HEK293T (cell line): Measurements from ENCODE around the gene GALK2.

ENCODE experiments used
- CTCF ChIA-PET: fragments of 350-600 bp; formaldehyde crosslinking; extraction: SDS; loops from one replicate; lab custom pipeline; 2021; ENCODE audit warnings: antibody characterized with exemption, inconsistent platforms; lab: Yijun Ruan, JAX
- POLR2A ChIA-PET: fragments of 350-600 bp; formaldehyde crosslinking; extraction: SDS; loops from one replicate; lab custom pipeline; 2020; ENCODE audit warnings: antibody characterized with exemption, inconsistent platforms; lab: Yijun Ruan, JAX
- DNase-seq: peaks from one replicate; pipeline ENCODE4 v3.0.0; 2012; ENCODE audit warnings: mixed read lengths; ENCODE audit errors: extremely low spot score
- ARNT ChIP-seq: fragments of 450-650 bp; IDR thresholded peaks from 2 replicates; pipeline ENCODE4 v1.6.1; 2017; ENCODE audit warnings: mild to moderate bottlenecking
- BHLHE40 ChIP-seq: fragments of 450-650 bp; IDR thresholded peaks from 2 replicates; pipeline ENCODE4 v1.6.1; 2016; ENCODE audit warnings: mild to moderate bottlenecking, moderate library complexity, borderline replicate concordance
- CTBP1 ChIP-seq: fragments of 450-650 bp; IDR thresholded peaks from 2 replicates; pipeline ENCODE4 v1.6.1; 2016; ENCODE audit warnings: borderline replicate concordance
- ELF4 ChIP-seq: fragments of 450-650 bp; IDR thresholded peaks from 2 replicates; pipeline ENCODE4 v1.6.1; 2017; ENCODE audit warnings: antibody characterized with exemption
- FOXA1 ChIP-seq: fragments of 450-650 bp; IDR thresholded peaks from 2 replicates; pipeline ENCODE4 v1.6.1; 2016; ENCODE audit warnings: mild to moderate bottlenecking
- FOXK2 ChIP-seq: fragments of 450-650 bp; IDR thresholded peaks from 2 replicates; pipeline ENCODE4 v1.6.1; 2016; ENCODE audit warnings: mild to moderate bottlenecking
- FOXM1 ChIP-seq: fragments of 450-650 bp; IDR thresholded peaks from 2 replicates; pipeline ENCODE4 v1.6.1; 2017; ENCODE audit warnings: mild to moderate bottlenecking, borderline replicate concordance
- HDGF ChIP-seq: fragments of 450-650 bp; IDR thresholded peaks from 2 replicates; pipeline ENCODE4 v1.6.1; 2017; ENCODE audit warnings: antibody characterized with exemption, borderline replicate concordance
- L3MBTL2 ChIP-seq: fragments of 450-650 bp; conservative IDR thresholded peaks from 2 replicates; pipeline ENCODE4 v1.6.1; 2016; ENCODE audit warnings: mild to moderate bottlenecking
- LEF1 ChIP-seq: fragments of 450-650 bp; IDR thresholded peaks from 2 replicates; pipeline ENCODE4 v1.6.1; 2017; ENCODE audit warnings: mild to moderate bottlenecking, borderline replicate concordance
- NFRKB ChIP-seq: fragments of 450-650 bp; IDR thresholded peaks from 2 replicates; pipeline ENCODE4 v1.6.1; 2016; ENCODE audit warnings: mild to moderate bottlenecking, moderate library complexity
- SP1 ChIP-seq: fragments of 450-650 bp; IDR thresholded peaks from 2 replicates; pipeline ENCODE4 v1.6.1; 2017
- SUZ12 ChIP-seq: fragments of 450-650 bp; IDR thresholded peaks from 2 replicates; pipeline ENCODE4 v1.6.1; 2016; ENCODE audit warnings: mild to moderate bottlenecking
- TARDBP ChIP-seq: fragments of 450-650 bp; IDR thresholded peaks from 2 replicates; pipeline ENCODE4 v1.6.1; 2016
- ZNF384 ChIP-seq: fragments of 450-650 bp; IDR thresholded peaks from 2 replicates; pipeline ENCODE4 v1.6.1; 2016
- TF ChIP-seq, protein P1 (sequence below): fragments of 450-650 bp; IDR thresholded peaks from 2 replicates; pipeline ENCODE4 v1.6.1; 2016

Gene GALK2

DNA sequence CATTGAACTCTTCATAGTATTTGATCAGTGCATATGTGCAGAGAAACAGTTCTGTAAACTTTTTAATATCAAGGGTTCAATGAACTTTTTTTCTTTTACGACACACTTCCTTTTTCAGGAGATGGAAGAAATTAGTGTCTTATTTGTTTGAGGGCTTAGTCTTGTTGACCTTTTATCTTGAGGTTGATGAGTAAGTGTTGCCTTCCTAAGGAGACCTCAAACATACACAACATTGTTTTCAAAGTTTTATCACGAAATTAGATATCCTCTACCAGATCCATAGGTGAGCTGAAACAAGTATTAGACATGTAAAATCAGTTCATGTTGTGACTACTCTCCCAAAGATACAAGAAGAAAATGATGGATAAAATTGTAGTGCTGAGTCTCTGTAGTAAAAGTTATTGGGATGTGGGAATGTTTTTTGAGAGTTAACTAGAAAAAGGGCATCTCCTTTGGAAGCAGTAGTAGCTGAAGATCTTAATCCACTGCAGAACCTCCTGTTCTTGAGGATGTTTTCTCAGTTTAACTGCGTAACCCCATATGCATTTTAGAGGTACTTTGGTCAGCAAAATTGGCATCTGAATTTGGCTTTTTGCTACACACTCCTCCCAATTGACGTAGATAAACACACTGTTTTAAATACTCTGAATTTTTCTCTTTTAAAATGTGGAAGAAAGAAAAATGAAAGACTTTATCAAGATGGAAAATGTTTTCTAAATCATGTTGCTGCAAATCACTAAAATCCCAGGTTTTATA, 116.8 kb downstream of the GALK2 start:
- ChIA-PET POLR2A (no interaction called here), CTCF (no interaction called here)
- no peak for DNase-seq
- TF ChIP-seq NFRKB (no peak), FOXK2 (no peak), TARDBP (no peak), CTBP1 (no peak), ZNF384 (no peak), BHLHE40 (no peak), LEF1 (no peak), SUZ12 (no peak), ARNT (no peak)
- TF ChIP-seq, protein P1, sequence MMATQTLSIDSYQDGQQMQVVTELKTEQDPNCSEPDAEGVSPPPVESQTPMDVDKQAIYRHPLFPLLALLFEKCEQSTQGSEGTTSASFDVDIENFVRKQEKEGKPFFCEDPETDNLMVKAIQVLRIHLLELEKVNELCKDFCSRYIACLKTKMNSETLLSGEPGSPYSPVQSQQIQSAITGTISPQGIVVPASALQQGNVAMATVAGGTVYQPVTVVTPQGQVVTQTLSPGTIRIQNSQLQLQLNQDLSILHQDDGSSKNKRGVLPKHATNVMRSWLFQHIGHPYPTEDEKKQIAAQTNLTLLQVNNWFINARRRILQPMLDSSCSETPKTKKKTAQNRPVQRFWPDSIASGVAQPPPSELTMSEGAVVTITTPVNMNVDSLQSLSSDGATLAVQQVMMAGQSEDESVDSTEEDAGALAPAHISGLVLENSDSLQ: no peak

DNA sequence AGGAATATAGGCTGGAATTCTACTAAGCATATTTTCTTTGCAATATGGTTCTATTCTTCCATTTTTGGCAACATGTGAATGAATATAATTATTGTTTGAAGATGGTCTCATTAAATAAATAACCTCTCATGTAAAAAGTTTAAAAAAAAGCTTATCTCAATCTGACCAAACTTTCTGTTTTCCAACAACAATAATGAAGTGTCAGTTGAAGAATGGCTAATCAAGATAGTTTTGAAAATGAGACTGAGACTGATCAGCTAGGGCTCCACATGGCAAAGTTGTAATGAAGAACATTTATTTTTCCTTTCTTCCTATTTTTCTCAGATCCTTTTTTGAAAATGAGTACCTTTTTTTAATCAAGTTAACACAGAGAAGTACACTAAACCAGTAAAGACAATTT, 117.4 kb downstream of the GALK2 start:
- DNase-seq: no peak
- CTCF ChIA-PET: no interaction called here
- TF ChIP-seq FOXM1: no peak
- TF ChIP-seq SUZ12: no peak
- TF ChIP-seq L3MBTL2: no peak
- no peak for TF ChIP-seq CTBP1
- TF ChIP-seq ELF4: no peak
- TF ChIP-seq FOXK2: no peak
- no peak for TF ChIP-seq FOXA1
- TF ChIP-seq, protein P1: no peak
- TF ChIP-seq BHLHE40: no peak
- TF ChIP-seq ZNF384: no peak
- TF ChIP-seq ARNT: no peak
- TF ChIP-seq LEF1: no peak
- no peak for TF ChIP-seq NFRKB
- no peak for TF ChIP-seq TARDBP
- TF ChIP-seq SP1: no peak
- no peak for TF ChIP-seq HDGF
- POLR2A ChIA-PET: no interaction called here

- ChIA-PET POLR2A (no interaction called here), CTCF (interaction anchor here (0.6 kb wide), 1 partner anchor 554 kb away, joined by 3 read pairs; no protein-coding TSS in a partner anchor)
- DNase-seq: no peak
- TF ChIP-seq HDGF: no peak
- no peak for TF ChIP-seq FOXM1
Measured at GRCh38 chr15:49288391-49288790, 118.3 kb downstream of the GALK2 start.

GRCh38 chr15:49290191-49290590, 120.1 kb downstream of the GALK2 start:
- POLR2A ChIA-PET: no interaction called here
- CTCF ChIA-PET: no interaction called here
- DNase-seq: no peak
- TF ChIP-seq ZNF384 (no peak), L3MBTL2 (no peak), LEF1 (no peak), CTBP1 (no peak), FOXK2 (no peak), NFRKB (no peak), BHLHE40 (no peak), ARNT (no peak), TARDBP (no peak), FOXA1 (no peak), ELF4 (no peak), SUZ12 (no peak), HDGF (no peak), FOXM1 (no peak), SP1 (no peak)
- TF ChIP-seq, protein P1: no peak

- no peak for TF ChIP-seq L3MBTL2
- no peak for TF ChIP-seq LEF1
- no peak for TF ChIP-seq FOXA1
- no peak for TF ChIP-seq NFRKB
- no peak for TF ChIP-seq ZNF384
- no peak for TF ChIP-seq FOXM1
- no peak for TF ChIP-seq BHLHE40
- no peak for TF ChIP-seq SUZ12
- TF ChIP-seq TARDBP: no peak
- TF ChIP-seq CTBP1: no peak
- TF ChIP-seq SP1: no peak
- no peak for TF ChIP-seq FOXK2
- no peak for TF ChIP-seq HDGF
- TF ChIP-seq, protein P1: no peak
- no peak for TF ChIP-seq ARNT
- no peak for TF ChIP-seq ELF4
- no peak for DNase-seq
- ChIA-PET CTCF (no interaction called here), POLR2A (no interaction called here)
Measured at GRCh38 chr15:49293941-49294340, 123.9 kb downstream of the GALK2 start.

DNA sequence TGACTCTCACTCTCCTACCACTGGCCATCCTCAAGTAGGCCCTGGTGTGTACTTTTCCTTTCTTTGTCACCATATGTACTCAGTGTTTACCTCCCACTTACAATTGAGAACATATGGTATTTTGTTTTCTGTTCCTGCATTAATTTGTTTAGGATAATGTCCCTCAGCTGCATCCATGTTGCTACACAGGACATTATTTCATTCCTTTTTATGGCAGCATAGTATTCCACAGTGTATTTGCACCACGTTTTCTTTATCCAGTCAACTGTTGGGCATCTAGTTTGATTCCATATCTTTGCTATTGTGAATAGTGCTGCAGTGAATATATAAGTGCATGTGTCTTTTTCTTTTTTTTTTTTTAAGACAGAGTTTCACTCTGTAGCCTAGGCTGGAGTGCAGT, 126.2 kb downstream of the GALK2 start:
- ChIA-PET CTCF (no interaction called here), POLR2A (no interaction called here)
- TF ChIP-seq SP1: no peak
- no peak for TF ChIP-seq L3MBTL2
- TF ChIP-seq CTBP1: no peak
- TF ChIP-seq BHLHE40: no peak
- TF ChIP-seq ARNT: no peak

More for the DNA sequence above, 126.2 kb downstream of the GALK2 start:
- DNase-seq: no peak
